NCI-H1417 treated with DMSO at 0.1 percent for 48 hours (cell line): ENCODE results near the gene UBE2Z.
"Not testable (repeated sequence)": the region's sequence is repeated elsewhere in the genome, so short reads cannot be mapped to it uniquely, and the experiment has no call there.

ENCODE experiments used
- DNase-seq: peaks from one replicate; lab custom pipeline; 2025; lab: John Stamatoyannopoulos, UW

UBE2Z gene

DNA sequence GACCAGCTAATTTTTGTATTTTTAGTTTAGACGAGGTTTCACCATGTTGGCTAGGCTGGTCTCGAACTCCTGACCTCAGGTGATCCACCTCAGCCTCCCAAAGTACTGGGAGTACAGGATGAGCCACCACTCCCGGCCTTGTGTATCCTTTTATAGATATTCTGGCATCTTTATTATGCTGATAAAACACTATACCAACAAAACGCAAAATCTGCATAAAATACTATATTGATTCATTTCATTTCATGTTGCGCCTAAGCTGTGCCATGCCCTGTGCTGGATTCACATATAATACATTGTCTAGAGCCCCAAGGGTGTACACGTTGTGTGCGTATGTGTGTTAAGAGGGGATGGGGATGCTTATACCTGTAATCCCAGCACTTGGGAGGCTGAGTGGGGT, 3.8 kb upstream of the UBE2Z start:
- no peak for DNase-seq

DNA sequence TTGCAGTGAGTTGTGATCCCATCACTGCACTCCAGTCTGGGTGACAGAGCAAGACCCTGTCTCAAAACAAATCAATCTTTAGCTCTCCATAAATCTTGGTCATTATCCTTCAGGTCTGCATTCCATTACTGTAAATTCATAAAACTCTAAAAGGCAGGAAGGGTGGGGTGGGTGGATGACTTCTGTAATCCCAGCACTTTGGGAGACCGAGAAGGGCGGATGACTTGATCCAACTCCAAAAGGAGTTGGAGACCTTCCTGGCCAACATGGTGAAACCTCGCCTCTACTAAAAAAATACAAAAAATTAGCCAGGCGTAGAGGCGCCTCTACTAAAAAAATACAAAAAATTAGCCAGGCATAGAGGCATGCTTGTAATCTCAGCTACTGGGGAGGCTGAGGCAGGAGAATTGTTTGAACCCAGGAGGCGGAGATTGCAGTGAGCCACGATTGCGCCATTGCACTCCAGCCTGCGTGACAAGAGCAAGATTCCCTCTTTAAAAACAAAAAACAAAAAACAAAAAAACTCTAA, 2.2 kb upstream of the UBE2Z start:
- DNase-seq, result no peak

DNA sequence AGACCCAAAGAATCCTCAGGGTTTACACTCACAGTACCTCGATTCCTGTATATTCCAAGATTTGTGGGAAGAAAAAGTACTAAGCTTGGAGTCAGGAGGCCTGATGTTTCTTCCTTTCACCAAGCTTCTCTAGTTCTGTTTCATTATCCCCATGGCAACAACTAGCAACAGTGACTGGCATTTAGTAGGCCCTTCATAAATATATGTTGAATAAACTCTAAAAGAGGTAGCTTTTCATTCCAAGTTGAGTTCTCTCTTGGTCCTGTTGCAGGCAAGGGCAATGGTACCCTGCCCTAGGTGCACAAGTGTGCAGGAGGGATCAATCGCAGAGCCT, 527 bp upstream of the UBE2Z start:
- DNase-seq, result no peak

DNA sequence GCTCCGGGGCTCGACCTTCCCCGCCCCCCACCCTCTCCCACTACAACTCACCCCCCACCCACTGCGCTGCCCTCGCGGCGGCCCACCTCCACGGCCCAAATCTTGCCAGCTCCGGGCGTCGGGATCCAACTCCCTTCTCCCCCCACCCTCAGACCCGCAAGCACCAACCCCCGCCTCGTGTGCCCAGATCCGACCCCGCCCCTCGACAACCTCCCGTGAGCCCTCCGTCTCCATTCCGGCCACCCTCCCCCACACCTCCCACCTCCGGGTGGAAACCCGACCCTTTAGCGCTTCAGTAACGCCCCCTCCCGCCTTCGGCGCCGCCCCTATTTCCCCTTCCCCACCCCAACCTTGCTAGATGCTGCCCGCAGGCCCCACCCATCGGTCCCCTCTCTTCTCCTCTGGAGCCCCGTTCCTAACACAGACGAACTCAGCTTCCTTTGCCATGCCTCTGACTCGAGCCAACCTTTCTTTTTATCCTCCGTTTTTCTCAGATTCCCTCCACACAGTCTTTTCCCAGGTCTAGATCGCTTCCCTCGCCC, 717 bp downstream of the UBE2Z start:
- DNase-seq, result no peak

DNA sequence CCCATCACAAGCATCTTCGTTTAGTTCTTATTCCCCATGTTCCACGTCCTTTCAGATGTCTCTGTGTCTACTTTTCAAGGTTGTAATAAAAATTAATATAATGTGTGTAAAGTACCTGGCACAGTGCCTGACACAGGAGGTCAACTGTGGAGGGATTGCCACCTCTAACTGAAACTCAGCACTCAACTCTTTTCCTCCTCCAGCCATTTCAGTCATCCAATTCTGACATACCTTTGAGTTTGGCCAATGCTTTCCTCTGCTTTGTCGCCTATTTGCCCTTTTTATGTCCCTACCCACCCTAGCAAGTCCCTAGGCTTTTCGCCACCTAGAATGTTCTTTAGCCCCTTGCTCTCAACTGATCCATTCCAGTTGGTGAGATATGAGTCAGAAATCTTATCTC, 1.6 kb downstream of the UBE2Z start:
- DNase-seq, result no peak

DNA sequence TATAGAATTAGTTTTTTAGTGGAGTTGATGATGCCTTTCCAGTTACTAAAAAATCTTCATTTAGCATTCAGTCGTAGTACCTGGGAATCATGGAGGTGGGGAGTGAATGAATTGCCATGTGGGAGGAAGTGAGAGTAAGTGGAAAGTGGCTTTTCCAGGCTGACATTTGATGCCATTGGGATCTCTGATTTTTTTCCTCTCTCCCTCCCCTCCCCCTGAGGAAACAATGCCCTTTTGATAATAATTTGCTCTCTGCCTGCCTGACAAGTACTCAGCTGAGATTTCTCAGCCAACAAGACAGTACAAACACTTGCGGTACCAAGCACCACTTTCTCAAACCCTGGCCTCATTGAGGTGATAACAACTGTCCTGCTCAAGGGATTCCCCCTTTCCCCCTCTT, 2.2 kb downstream of the UBE2Z start:
- DNase-seq, result no peak

DNA sequence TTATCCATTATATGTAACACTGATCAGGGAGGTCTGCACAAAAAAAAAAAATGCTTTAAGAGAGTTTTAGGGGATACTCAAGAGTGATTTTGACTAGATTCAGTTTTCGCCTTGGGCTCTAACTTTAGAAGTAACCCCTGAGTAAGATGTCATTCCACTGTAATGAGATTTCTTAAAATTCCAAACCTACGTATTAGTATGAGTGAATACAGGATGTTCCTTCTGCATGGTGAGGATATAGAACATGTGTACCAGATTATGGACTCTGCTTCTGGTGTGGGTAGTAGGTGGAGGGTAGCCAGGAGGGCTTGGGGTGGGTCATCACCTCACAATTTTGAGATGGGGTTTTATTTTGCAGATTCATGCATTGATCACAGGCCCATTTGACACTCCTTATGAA, 4.3 kb downstream of the UBE2Z start:
- no peak for DNase-seq

DNA sequence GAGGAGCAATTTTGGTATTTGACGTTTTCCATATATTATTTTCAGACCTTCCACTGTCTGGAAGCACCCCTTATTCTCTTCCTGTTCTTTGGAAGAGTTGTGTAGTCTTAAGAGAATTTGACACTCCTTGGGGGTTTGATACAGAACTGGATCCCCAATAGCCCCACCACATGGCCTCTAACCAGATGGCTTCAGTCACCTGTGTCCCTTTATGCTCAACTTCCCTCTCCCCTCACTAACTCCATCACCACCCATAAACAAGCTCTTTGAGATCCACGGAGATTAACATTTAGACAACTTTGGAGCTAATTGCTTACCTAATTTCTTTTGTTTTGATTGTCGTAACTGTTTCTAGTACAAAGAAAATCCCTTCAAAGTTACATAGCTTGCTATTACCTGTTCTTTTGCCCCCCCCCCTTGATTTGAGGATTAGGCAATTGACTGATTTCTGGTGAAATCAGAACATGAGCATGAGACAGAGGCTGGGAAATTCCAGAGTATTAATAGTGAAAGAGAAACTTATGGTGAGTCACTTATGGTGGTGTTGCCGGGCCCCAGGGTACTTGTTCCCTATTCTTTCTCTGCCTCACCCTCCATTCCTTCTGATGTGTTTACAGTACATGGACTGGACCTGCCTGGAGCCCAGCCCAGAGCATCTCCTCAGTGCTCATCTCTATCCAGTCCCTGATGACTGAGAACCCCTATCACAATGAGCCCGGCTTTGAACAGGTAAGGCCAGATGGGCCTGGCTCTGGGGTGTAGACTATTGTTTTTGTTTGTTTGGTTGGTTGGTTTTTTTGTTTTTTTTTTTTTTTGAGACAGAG, 7.5 kb downstream of the UBE2Z start:
- DNase-seq, result no peak

DNA sequence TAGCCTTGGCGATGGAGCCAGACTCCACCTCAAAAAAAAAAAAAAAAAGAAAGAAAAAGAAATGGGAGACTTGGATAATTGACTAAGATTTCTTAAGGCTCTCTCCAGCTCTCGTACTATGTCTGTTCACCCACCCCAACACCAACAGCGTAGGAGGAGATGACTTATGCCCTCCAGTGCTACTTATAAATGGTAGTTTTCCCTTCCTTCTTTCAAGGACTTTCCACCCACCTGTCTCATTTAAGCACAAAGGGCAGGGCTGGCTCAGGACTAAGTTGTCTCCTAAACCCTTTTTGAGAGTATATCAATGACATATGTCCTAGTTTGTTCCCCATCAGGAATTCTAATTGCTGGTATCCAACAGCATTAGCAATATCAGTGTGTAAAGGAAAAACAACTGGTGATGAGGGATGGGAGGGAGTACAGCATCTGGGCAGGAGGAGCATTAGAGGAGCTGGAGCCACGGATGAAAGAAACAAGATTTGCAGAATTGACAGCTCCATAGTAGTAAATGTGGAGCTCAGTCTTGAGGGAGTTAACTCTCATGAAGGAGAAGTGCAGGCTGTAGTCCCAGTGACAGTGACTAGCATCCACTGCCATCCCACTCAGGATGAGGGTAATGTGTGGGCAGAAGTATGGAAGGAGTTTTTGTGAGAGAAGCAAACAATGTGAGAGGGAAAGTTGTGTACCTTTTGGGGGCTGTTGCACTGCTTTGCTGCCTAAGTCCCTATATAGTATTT, 17.2 kb downstream of the UBE2Z start:
- DNase-seq, result no peak

DNA sequence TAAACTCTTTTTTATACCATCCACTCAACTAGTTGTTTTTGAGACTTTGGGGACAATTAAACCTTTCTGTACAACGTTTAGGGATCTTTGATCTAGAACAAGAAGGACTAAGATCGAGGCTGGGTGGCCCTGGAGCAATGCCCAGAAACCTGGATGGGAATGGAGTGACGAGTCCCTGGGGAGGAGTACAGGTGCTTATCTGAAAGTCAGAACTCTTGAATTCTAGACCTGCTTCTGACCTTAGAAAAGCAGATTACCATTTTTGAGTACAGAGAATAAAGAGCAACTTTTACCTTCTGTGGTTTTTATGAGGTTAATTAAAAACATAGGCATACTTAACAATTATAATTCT, 17.8 kb downstream of the UBE2Z start:
- DNase-seq, result no peak

DNA sequence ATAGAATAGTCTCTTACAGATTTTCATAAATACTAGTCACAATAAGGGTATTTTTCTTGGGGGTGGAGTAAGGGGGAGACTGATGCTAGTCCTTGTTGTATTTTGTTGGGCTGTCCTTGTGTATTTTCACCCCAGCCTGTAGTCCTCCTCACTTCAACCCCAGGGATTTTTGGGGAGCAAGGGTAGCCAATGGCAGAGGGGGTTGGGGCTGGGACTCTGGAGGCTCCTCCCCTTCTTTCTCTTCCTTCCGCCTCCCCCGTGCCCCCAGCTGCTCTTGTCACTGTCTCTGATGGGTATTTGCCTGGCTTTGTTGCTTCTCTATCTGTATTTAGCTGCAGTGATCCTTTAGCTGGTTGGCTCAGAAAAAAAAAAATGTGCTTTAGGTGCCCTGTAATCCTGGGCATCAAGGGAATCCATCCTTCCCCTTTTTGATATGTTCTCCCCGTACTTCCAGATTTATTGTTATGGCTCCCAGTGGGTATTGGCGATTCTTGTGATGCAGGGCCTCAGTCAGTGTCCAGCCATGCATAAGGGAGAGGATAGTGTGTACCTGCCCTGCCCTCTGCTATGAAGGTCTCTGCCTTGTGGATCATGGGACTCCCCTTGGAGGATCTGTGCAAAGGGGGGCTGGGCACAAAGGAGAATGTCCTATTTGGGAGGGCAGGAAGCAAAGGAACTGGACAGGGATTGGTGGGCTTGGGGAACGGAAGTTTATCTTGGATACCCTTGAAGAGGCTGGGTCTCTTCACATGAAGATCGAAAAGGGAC, 20.0 kb downstream of the UBE2Z start:
- no peak for DNase-seq

DNA sequence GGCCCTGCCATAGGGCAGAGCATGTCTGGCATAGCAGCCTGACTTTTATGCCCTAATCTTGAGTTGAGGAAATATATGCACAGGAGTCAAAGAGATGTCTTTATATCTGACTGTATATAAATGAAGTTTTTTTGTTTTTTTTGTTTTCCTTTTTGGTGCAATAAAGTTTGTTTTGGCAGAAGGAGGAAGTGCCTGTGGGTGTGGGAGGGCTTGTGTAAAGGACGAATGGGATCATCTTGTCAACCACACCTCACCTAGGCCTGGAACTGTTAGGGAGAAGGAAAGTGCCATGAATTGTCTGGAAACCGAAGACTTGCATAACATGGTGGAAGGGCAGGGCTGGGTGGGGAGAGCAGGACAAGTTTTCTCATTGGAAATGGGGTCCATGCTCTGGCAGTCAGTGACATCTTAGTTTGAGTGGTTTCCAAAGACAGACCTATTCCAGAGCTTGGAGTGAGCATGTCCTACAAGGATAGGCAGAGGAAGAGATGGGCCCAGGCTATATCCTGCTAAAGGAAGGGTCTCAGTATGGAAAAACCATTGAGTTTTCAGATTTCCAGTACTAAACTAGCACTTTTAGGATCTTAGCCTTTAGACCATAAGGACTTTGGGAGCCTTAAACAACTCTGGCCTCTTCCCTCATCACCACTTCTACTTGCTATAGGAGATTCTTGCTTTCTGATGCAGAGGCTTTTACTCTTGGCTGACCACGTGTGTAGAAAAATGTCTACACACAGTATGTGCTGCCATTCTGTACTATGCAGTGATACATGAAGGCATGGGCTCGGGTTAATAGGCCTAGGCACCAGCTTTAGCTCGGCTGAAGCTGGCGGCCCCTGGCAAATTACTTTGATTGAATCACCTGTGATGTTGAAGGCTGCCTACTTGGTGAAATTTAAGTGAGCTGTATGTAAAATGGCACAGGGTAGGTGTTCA, 20.9 kb downstream of the UBE2Z start:
- no peak for DNase-seq

DNA sequence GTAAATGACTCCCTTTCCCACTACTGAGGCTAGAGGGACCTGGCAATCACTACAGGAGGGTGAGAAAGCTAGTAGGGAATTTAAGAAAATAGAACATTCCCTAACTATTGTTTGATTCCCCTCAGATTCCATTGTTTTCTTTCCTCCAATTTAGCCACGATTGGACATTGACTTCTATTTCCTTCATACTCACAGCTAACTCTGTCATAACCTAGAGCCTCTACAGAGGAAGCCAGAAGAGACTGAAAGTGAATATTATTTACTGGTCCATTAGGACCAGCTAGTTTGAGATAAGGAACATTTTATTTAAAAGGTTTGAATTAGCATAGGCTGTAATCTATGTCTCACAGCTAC, 21.6 kb downstream of the UBE2Z start:
- no peak for DNase-seq

DNA sequence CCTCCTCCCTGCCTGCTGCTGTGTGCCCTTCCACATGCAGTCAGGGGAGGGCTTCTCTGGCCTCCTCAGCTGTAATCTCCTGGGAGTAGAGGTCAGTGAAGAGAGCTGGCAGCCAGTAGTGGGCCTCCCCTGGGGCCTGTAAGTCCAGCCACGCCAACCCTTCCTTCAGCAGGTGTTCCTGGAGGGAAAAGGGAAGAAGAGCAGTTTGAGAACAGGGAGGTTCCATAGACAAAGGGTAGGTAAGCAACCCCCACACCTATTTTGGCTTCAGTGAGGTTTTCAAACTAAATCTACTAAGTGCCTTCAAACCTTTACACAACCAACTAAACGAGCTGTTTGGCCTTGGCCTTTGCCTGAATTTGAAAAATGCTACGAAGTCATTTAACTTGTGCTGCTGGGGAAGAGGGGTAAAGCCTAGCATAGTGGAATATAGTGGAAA, 22.2 kb downstream of the UBE2Z start:
- DNase-seq, result no peak

DNA sequence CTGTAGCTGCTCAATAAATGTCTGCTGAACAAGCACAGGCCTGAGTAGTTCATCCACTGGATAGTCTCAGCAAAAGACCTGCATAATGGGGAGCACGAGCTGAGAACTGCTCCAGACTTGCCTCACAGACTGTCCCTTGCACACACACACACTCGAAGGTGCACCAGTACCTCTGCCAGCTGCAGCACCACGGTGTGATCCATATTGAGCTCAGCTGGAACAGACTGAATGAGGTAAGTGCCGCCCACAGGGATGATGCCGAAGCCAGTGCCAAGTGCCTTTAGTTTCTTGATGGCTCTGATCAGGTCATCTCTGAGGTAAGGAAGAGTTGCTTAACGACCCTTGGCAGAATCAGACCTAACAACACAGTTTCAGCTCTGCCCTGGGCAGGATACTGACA, 24.8 kb downstream of the UBE2Z start:
- DNase-seq, result no peak

DNA sequence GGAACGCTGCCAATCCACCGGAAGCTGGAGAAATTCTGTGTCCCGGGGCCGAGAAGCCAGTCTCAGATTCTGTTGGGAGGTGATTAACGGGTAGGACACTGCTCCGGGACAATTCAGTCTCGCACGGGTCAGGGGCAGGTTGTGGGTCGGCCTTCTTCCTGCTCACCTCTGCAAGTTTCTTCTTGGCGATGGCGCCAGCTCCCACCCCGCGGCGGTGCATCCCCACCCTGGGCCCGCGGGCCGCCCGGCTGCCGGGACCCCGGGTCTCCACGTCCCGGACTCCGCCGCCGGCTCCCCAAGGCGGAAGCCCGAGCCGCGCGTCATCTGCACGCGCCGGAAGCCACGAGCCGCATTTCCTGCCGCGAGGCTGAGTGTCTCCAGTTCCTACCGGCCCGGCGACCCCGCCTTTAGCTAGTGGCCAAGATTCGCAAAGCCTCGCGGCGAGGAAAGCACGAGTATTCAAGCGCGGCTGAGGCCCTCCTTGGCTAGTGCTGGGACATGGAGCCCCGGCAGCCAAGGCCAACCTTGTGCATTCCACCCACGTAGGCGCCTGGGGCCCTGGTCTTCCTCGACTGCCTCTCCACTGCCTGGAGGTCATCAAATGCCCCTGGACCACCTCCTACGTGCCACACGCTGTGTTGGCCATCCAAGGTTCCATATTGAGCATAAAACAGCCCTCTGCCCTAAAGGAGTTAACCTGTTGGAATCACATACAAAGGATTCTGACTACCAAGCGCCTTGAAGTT, 36.5 kb downstream of the UBE2Z start, which contains the start of gene SNF8:
Gene SNF8 (minus strand): TSS at position 328 of the 746 bp plus-strand sequence. CDS start 108 bp downstream, at position 220.
- peak; percentile 23 for DNase-seq

DNA sequence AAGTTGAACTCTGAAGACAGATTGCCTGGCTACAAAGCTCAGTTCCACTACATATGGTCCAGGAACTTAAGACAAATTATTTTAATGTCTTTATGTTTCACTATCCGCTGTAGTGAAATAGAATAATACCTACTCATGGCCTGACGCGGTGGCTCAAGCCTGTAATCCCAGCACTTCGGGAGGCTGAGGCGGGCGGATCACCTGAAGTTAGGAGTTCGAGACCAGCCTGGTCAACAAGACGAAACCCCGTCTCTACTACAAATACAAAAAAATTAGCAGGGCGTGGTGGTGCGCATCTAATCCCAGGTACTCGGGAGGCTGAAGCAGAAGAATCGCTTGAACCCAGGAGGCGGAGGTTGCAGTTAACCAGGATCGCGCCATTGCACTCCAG, 37.0 kb downstream of the UBE2Z start:
- DNase-seq, result not testable (repeated sequence)

DNA sequence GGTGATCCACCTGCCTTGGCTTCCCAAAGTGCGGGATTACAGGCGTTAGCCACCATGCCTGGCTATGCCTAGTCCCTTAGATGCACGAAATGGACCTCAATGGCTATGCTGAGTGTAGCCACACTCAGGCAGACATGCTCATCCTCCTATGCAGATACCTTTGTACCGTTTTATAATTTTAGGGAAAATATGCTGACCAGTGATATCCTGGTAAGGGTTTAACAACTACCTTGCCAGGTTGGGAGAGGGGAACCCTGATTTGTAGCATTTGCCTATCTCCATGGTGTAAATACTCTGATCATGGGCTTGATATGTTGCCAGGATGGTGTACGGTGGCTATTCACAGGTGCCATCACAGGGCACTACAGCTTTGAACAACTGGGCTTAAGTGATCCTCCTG, 43.4 kb downstream of the UBE2Z start:
- no peak for DNase-seq

DNA sequence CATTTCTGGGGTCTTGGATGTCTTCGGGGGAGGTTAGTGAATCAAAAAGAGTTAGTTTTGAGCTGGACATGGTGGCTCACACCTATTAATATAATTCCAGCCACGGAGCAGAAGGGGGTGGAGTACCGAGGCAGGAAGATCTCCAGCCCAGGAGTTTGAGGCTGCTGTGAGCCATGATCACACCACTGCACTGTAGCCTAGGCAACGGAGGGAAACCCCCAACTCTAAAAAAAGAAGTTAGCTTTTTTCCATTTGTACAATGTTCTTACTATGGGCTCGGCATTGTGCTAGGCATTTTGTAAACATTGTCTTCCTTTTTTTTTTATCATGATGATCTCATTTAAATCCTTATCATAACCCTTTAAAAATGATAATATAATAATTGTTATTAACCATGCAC, 44.7 kb downstream of the UBE2Z start:
- no peak for DNase-seq

DNA sequence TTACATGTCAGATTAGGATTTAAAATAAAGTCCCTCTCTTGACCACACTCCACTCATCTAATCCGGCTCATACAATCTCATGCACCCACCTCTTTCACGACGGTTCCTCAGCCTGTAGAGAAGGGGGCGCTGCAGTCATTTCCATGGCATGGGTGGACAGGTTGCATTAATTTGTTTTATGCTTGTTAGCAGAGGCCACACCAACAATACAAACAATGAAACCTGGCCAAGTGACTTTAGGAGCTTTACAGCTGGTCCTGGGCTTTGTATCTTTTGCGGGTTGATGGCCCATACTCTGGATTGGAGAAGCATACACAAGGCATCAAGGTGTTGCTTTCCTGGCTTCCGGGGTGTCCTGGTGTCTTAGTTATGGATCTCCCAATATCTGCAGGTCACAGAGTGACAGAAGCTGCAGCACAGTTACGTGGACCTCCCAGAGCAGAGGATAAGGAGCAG, 46.1 kb downstream of the UBE2Z start:
- DNase-seq, result no peak
